PC-9 (cell line): Measurements from ENCODE around the gene RAB11B.

ENCODE experiments used
- CTCF ChIP-seq: fragments of 200-600 bp; sonication (generic); conservative IDR thresholded peaks from 2 replicates; pipeline ENCODE4 v1.6.1; 2017; ENCODE audit warnings: mixed run types, antibody characterized with exemption, mild to moderate bottlenecking, moderate library complexity
- EZH2 ChIP-seq: fragments of 200-600 bp; sonication (generic); IDR thresholded peaks from 2 replicates; pipeline ENCODE4 v1.8.0; 2017; ENCODE audit warnings: antibody characterized with exemption, low read depth

- TF ChIP-seq EZH2 (no peak), CTCF (no peak)
These were observed 439 bp downstream of the RAB11B start for GRCh38 chr19:8390617-8390981.
